Esophagus squamous epithelium (tissue), 4 donors: ENCODE results near the gene CARMIL1.

Experiments
- POLR2A ChIP-seq, 4 donors: fragments of 450-650 bp; IDR thresholded peaks; one replicate each; pipeline ENCODE4 v1.6.1; 2017; ENCODE audit warnings: antibody characterized with exemption in 4 of 4, mild to moderate bottlenecking in 4 of 4, moderate library complexity in 3 of 4
- TF ChIP-seq, protein P1 (sequence below), 6 experiments: fragments of 450-650 bp in 4 of 6; fragments of 200-600 bp in 2 of 6; sonication (generic) in 2 of 6; IDR thresholded peaks; one replicate each; pipeline ENCODE4 v1.5.1; 2016 to 2019; ENCODE audit warnings: antibody characterized with exemption in 6 of 6, mild to moderate bottlenecking in 4 of 6, moderate library complexity in 4 of 6

DNA sequence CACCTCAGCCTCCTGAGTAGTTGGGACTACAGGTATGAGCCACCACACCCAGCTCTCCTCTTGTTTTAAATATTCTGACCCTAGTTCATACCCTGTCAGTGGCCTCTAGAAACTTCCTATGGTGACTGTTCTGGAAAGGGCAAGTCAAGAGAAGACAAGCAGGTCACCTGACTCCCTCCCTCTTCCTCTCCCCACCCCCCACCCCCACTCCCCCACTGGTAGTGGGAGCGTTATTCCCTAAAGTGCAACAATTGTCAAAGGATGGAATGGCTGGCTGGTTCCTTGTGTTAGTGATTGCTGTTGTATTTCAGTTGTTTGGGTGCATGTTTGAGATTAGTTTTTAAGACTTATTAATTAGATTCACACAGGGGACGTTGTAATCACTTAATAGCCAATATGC is 136.1 kb downstream of the CARMIL1 start:
- TF ChIP-seq POLR2A (IDR thresholded peaks at IDR 0.05) = no peak
- TF ChIP-seq, protein P1, sequence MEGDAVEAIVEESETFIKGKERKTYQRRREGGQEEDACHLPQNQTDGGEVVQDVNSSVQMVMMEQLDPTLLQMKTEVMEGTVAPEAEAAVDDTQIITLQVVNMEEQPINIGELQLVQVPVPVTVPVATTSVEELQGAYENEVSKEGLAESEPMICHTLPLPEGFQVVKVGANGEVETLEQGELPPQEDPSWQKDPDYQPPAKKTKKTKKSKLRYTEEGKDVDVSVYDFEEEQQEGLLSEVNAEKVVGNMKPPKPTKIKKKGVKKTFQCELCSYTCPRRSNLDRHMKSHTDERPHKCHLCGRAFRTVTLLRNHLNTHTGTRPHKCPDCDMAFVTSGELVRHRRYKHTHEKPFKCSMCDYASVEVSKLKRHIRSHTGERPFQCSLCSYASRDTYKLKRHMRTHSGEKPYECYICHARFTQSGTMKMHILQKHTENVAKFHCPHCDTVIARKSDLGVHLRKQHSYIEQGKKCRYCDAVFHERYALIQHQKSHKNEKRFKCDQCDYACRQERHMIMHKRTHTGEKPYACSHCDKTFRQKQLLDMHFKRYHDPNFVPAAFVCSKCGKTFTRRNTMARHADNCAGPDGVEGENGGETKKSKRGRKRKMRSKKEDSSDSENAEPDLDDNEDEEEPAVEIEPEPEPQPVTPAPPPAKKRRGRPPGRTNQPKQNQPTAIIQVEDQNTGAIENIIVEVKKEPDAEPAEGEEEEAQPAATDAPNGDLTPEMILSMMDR (IDR thresholded peaks at IDR 0.05) = no peak
